ENCODE data around the gene GNAL. TPM values are rescaled to one million over a fixed set of nuclear protein-coding genes. Genes with fewer than 3 reads are reported as not detected.

The GNAL gene
- total RNA-seq, 1 experiment from 2014 or later: 28.4 TPM

DNA sequence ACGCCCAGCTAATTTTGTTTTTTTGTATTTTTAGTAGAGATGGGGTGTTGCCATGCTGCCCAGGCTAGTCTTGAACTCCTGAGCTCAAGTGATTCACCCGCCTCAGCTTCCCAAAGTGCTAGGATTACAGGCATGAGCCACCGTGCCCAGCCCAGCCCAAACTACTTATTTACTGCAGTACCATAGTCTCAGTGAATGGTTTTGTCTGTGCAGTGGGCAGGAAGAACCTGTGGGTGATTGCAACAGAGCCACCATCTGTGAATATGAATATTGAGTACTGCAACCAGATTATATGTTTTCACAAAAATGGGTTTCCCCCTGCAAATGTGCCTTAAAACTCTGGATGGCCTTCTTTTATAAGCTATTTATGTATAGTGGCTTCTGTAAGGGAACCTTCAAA, 210.0 kb downstream of the GNAL start:
- no peaks in the 10 kb centered on the region; the same call in 1 of the 2 replicates for H3K36me3 ChIP-seq (ENCODE audit: control insufficient read depth, insufficient read depth, low read length)
- TF ChIP-seq, protein P1, sequence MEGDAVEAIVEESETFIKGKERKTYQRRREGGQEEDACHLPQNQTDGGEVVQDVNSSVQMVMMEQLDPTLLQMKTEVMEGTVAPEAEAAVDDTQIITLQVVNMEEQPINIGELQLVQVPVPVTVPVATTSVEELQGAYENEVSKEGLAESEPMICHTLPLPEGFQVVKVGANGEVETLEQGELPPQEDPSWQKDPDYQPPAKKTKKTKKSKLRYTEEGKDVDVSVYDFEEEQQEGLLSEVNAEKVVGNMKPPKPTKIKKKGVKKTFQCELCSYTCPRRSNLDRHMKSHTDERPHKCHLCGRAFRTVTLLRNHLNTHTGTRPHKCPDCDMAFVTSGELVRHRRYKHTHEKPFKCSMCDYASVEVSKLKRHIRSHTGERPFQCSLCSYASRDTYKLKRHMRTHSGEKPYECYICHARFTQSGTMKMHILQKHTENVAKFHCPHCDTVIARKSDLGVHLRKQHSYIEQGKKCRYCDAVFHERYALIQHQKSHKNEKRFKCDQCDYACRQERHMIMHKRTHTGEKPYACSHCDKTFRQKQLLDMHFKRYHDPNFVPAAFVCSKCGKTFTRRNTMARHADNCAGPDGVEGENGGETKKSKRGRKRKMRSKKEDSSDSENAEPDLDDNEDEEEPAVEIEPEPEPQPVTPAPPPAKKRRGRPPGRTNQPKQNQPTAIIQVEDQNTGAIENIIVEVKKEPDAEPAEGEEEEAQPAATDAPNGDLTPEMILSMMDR (IDR thresholded peaks at IDR 0.05; ENCODE audit: insufficient read depth in 1 of 2, low read depth in 1 of 2, low read length in 1 of 2, severe bottlenecking in 1 of 2, unreplicated experiment in 1 of 2): no peak
- no peaks in the 10 kb centered on the region for H3K27me3 ChIP-seq (replicated peaks; ENCODE audit: control insufficient read depth, insufficient read depth, low read length)
- H3K27ac Mint-ChIP-seq (ENCODE audit: unreplicated experiment): no peak overlapping the region
- no peak overlapping the region for H3K4me3 ChIP-seq (ENCODE audit: low read depth, low read length)
- ChIA-PET CTCF (no interaction called here), POLR2A (no interaction called here)
- intact Hi-C loops (cut with micrococcal nuclease; ENCODE audit: unreplicated experiment): no loop called here
- DNase-seq: no peak
- BruUV-seq (replicated peaks): no TSS peak
- no peaks in the 10 kb centered on the region for H3K27me3 Mint-ChIP-seq (ENCODE audit: insufficient read depth, unreplicated experiment)
- H3K36me3 Mint-ChIP-seq (ENCODE audit: insufficient read depth, unreplicated experiment): peaks cover 28% of the 10 kb centered on the region
- H3K9me3 Mint-ChIP-seq (ENCODE audit: unreplicated experiment): no peaks in the 10 kb centered on the region
- H3K9me3 ChIP-seq: no peaks in the 10 kb centered on the region
- no peak overlapping the region for H3K4me3 Mint-ChIP-seq (ENCODE audit: unreplicated experiment)
- peaks cover 5% of the 10 kb centered on the region for H3K4me1 Mint-ChIP-seq (ENCODE audit: low read depth, unreplicated experiment)
- H3K4me1 ChIP-seq: peaks cover 19% of the 10 kb centered on the region

DNA sequence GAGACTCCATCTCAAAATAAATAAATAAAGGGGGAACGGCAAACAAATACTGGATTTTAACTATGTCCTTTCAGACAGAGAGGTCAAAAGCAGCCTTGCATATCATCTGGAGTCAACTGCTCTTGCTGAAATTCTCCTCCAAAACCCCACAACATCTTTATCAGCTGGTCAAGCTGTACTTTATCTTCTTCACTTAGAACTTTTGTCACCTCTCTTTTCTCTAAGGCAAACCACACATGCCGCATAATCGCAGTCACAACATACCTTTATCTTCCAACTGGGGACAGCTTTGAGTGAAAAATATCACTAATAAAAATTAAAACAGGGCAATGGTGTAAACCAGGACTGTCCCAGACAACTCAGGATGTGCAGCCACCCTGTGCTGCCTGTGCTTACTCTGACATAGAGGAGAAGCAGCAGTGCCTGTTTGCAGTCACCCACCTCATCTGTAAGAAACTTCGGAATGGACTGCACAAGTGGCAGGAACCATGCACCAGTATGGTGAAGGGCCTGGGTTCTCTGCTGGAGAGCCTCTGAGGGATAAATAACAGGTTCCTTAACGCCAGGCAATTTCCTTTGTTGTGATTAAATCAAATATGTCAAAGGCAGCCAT, 212.9 kb downstream of the GNAL start:
- no TSS peak for BruUV-seq (replicated peaks)
- Histone ChIP-seq H3K4me1 (peaks cover 30% of the 10 kb centered on the region), H3K9me3 (no peaks in the 10 kb centered on the region), H3K27me3 (replicated peaks; ENCODE audit: control insufficient read depth, insufficient read depth, low read length) (no peaks in the 10 kb centered on the region), H3K4me3 (ENCODE audit: low read depth, low read length) (no peak overlapping the region), H3K36me3 (ENCODE audit: control insufficient read depth, insufficient read depth, low read length) (no peaks in the 10 kb centered on the region)
- Mint-ChIP-seq H3K27me3 (ENCODE audit: insufficient read depth, unreplicated experiment) (no peaks in the 10 kb centered on the region), H3K4me3 (ENCODE audit: unreplicated experiment) (no peak overlapping the region), H3K4me1 (ENCODE audit: low read depth, unreplicated experiment) (peaks cover 5% of the 10 kb centered on the region), H3K36me3 (ENCODE audit: insufficient read depth, unreplicated experiment) (peaks cover 31% of the 10 kb centered on the region), H3K9me3 (ENCODE audit: unreplicated experiment) (no peaks in the 10 kb centered on the region), H3K27ac (ENCODE audit: unreplicated experiment) (peak overlapping the region; percentile 59)
- ChIA-PET POLR2A (interaction anchor here (0.6 kb wide), 1 partner anchor 79 kb away, joined by 3 read pairs; no protein-coding TSS in a partner anchor), CTCF (interaction anchor here (0.6 kb wide), 1 partner anchor 982 kb away, joined by 5 read pairs; no protein-coding TSS in a partner anchor)
- DNase-seq: no peak
- intact Hi-C loops (cut with micrococcal nuclease; ENCODE audit: unreplicated experiment): no loop called here
- TF ChIP-seq, protein P1 (IDR thresholded peaks at IDR 0.05; ENCODE audit: insufficient read depth in 1 of 2, low read depth in 1 of 2, low read length in 1 of 2, severe bottlenecking in 1 of 2, unreplicated experiment in 1 of 2): no peak

DNA sequence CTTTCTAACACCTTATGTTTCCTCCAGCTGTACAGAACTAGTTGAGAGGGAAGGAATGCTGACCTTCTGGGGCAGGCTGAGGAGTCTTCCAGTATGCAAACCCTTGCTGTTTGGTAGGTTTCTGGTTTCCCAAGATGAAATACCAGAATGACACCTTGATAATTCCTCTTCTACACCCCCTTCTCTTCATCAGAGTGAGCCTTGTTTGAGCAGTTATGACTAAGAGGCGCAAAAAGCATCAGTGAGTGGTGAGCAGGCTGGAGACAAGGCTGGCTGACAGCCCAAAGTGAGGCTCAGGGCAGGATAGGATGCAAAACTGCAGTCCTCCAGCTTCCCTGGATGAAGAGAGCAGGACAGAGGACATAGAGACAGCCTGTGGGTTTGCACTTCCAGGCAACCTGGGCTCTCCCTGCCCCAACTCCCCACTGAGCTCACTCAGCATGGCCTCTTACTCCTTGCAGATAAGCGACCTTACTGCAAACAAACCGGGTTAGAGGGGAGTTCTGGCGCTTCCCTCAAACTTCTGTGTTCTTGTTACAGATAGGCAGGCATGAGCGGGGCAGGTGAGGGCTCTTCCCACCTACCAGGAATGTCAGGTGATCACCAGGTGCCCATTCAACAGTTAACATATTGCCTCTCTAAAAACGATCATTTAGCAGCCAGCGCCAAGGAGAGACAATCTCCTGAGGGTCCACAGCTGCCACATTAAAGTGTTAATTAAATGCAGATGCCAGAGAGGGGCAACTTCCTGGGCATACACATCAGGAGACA, 213.6 kb downstream of the GNAL start:
- Histone ChIP-seq H3K4me1 (peaks cover 34% of the 10 kb centered on the region), H3K4me3 (ENCODE audit: low read depth, low read length) (no peak overlapping the region), H3K27me3 (replicated peaks; ENCODE audit: control insufficient read depth, insufficient read depth, low read length) (no peaks in the 10 kb centered on the region), H3K36me3 (ENCODE audit: control insufficient read depth, insufficient read depth, low read length) (no peaks in the 10 kb centered on the region), H3K9me3 (no peaks in the 10 kb centered on the region)
- TF ChIP-seq, protein P1 (IDR thresholded peaks at IDR 0.05; ENCODE audit: insufficient read depth in 1 of 2, low read depth in 1 of 2, low read length in 1 of 2, severe bottlenecking in 1 of 2, unreplicated experiment in 1 of 2): no peak
- H3K4me1 Mint-ChIP-seq (ENCODE audit: low read depth, unreplicated experiment): peaks cover 5% of the 10 kb centered on the region
- no TSS peak for BruUV-seq (replicated peaks)
- ChIA-PET CTCF (interaction anchor here (0.6 kb wide), 1 partner anchor 981 kb away, joined by 5 read pairs; no protein-coding TSS in a partner anchor), POLR2A (interaction anchor here (0.5 kb wide), 1 partner anchor 78 kb away, joined by 7 read pairs; no protein-coding TSS in a partner anchor)
- DNase-seq: no peak
- H3K27me3 Mint-ChIP-seq (ENCODE audit: insufficient read depth, unreplicated experiment): no peaks in the 10 kb centered on the region
- intact Hi-C loops (cut with micrococcal nuclease; ENCODE audit: unreplicated experiment): no loop called here
- no peaks in the 10 kb centered on the region for H3K9me3 Mint-ChIP-seq (ENCODE audit: unreplicated experiment)
- no peak overlapping the region for H3K4me3 Mint-ChIP-seq (ENCODE audit: unreplicated experiment)
- H3K27ac Mint-ChIP-seq (ENCODE audit: unreplicated experiment): peak overlapping the region; percentile 59
- peaks cover 31% of the 10 kb centered on the region for H3K36me3 Mint-ChIP-seq (ENCODE audit: insufficient read depth, unreplicated experiment)

All from Caco-2 (cell line).